Retinal pigment epithelial cell (primary cell): ENCODE measurements around the gene SERPINF2.

Experiments
- DNase-seq: peaks from one replicate; pipeline ENCODE4 v3.0.0-alpha.2; 2010; ENCODE audit warnings: low read depth
- H3K4me3 ChIP-seq: 2 replicates; pipeline ENCODE4 v1.5.1; 2011; ENCODE audit warnings: mild to moderate bottlenecking, low read length, control low read depth, moderate library complexity
- CTCF ChIP-seq: conservative IDR thresholded peaks from 2 replicates; pipeline ENCODE4 v1.5.1; 2011; ENCODE audit warnings: low read depth, low read length, control low read depth, inconsistent platforms

The SERPINF2 gene

GRCh38 chr17:1800240-1800639 lies 57.6 kb downstream of the SERPINF2 start:
- no peak overlapping the region for H3K4me3 ChIP-seq
- TF ChIP-seq CTCF = no peak

GRCh38 chr17:1800712-1801111 lies 58.0 kb downstream of the SERPINF2 start:
- TF ChIP-seq CTCF = no peak
- no peak overlapping the region for H3K4me3 ChIP-seq
- no peak for DNase-seq

More at GRCh38 chr17:1800240-1800639, 57.6 kb downstream of the SERPINF2 start:
- DNase-seq = no peak

- DNase-seq = no peak
- no peak for TF ChIP-seq CTCF
- no peak overlapping the region for H3K4me3 ChIP-seq
These were observed 59.8 kb downstream of the SERPINF2 start for GRCh38 chr17:1802429-1802828.

GRCh38 chr17:1803280-1803679 lies 60.6 kb downstream of the SERPINF2 start:
- no peak for TF ChIP-seq CTCF
- DNase-seq = no peak
- H3K4me3 ChIP-seq = no peak overlapping the region
